A549 (cell line): ENCODE results near the gene FAM163B.

Source experiments
- CTCF ChIP-seq: fragments of >200 bp; sonication (Bioruptor Twin); formaldehyde crosslinking; IDR thresholded peaks from 3 replicates; pipeline ENCODE4 v1.5.1; 2016
- JUNB ChIP-seq: fragments of >200 bp; sonication (Bioruptor Twin); formaldehyde crosslinking; IDR thresholded peaks from 2 replicates; pipeline ENCODE4 v1.6.1; 2016
- NR3C1 ChIP-seq: fragments of >200 bp; sonication (Bioruptor Twin); formaldehyde crosslinking; IDR thresholded peaks from 3 replicates; pipeline ENCODE4 v1.6.1; 2017
- PBX3 ChIP-seq: IDR thresholded peaks from 2 replicates; pipeline ENCODE4 v1.6.1; 2012
- PHF8 ChIP-seq: fragments of 200-600 bp; sonication (generic); IDR thresholded peaks from 2 replicates; pipeline ENCODE4 v1.6.1; 2016; ENCODE audit warnings: low read depth, mild to moderate bottlenecking, antibody characterized with exemption, moderate library complexity, borderline replicate concordance
- RCOR1 ChIP-seq: fragments of 150-350 bp; IDR thresholded peaks from 2 replicates; pipeline ENCODE4 v1.6.1; 2014; ENCODE audit warnings: antibody characterized with exemption, low read length, low read depth

- TF ChIP-seq CTCF (no peak), PBX3 (no peak), PHF8 (no peak), NR3C1 (no peak), RCOR1 (no peak), JUNB (no peak)
Measured at GRCh38 chr9:133606708-133607025, 2.5 kb downstream of the FAM163B start.
